GM10266 (cell line): ENCODE data around the gene DPYD.

ENCODE experiments used
- DNase-seq: peaks from one replicate; pipeline ENCODE4 v3.0.0; 2012; ENCODE audit errors: extremely low spot score
- TF ChIP-seq, protein P1 (sequence below): IDR thresholded peaks from 2 replicates; pipeline ENCODE4 v1.5.1; 2012; ENCODE audit warnings: mild to moderate bottlenecking, low read depth; ENCODE audit not compliant: control insufficient read depth, insufficient read depth; ENCODE audit errors: missing control alignments

Gene DPYD

DNA sequence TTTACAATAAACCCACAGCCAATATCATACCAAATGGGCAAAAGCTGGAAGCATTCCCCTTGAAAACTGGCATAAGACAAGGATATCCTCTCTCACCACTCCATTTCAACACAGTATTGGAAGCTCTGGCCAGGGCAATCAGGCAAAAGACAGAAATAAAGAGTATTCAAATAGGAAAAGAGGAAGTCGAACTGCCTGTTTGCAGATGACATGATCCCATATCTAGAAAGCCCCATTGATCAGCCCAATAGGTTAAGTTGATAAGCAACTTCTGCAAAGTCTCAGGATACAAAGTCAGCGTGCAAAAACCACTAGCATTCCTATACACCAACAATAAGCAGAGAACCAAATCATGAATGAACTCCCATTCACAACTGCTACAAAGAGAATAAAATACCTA, 235.5 kb downstream of the DPYD start:
- TF ChIP-seq, protein P1, sequence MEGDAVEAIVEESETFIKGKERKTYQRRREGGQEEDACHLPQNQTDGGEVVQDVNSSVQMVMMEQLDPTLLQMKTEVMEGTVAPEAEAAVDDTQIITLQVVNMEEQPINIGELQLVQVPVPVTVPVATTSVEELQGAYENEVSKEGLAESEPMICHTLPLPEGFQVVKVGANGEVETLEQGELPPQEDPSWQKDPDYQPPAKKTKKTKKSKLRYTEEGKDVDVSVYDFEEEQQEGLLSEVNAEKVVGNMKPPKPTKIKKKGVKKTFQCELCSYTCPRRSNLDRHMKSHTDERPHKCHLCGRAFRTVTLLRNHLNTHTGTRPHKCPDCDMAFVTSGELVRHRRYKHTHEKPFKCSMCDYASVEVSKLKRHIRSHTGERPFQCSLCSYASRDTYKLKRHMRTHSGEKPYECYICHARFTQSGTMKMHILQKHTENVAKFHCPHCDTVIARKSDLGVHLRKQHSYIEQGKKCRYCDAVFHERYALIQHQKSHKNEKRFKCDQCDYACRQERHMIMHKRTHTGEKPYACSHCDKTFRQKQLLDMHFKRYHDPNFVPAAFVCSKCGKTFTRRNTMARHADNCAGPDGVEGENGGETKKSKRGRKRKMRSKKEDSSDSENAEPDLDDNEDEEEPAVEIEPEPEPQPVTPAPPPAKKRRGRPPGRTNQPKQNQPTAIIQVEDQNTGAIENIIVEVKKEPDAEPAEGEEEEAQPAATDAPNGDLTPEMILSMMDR, result no peak
- no peak for DNase-seq

DNA sequence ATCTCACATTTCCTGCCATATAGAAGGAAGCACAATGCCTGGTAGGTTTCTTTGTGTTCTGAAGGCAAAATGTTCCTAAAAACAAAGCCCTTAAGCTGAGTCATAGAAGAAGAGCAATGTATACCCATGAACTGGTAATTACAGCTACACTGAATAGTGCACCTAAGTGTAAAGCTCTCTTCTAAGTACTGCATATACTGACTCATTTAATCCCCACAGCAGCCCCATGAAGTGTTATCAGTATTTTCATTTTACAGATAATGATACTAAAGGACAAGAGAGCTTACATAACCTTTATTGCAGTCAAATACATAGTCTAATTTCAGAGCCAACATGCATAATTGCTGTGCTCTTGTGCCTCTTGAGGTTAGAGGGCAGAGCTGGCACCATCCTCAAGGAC, 239.9 kb downstream of the DPYD start:
- TF ChIP-seq, protein P1, result no peak
- DNase-seq, result no peak

DNA sequence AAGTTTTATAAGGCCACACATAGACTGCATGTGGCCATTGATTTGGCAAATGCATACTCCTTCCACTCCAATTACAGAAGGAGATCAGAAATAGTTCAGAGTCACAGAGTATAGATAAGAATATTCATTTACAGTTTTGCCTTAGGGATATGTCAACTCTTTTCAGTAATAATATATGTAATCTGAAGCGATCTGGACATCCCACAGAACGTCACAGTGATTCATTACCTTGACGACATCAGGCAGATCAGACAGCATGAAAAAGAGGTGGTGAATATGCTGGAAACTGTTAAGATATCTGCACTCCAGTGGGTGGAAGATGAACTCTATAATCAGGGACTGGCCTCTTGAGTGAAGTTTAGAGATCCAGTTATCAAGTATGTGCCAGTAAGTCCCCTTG, 240.4 kb downstream of the DPYD start:
- no peak for DNase-seq
- TF ChIP-seq, protein P1, result no peak

DNA sequence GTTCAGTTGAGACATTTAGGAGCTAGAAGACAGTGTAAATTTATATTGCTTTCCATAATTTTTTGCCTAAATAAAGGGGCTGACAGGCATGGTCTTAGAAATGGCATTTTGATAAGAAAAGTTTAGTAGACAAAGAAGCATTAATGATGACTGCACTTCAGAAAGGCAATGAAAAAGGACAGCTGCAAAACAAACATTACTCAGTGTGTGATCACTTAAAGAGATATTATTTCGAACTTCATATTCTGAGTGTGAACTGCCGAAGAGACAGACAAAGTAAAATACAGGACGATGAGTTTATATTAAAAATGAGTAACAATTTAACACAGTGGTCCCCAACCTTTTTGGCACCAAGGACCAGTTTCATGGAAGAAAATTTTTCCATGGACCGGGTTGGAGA, 243.1 kb downstream of the DPYD start:
- DNase-seq, result no peak
- TF ChIP-seq, protein P1, result no peak

DNA sequence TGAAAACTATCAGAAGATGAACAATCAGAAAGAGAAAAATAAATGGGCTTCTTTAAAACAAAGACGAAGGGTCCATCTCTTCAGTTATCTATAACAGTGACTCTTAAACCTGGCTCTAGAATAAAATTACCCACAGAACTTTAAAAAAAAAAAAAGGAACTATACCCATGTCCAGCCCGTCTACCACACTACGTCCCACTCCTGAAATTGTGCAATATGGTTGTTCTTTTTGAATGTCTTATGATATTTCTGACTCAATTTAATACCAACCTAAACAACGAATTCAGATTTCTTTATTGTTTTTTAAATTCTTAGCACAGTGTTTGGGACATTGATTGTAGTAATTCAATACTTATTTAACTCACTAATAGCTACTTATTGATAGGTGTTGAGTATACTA, 246.3 kb downstream of the DPYD start:
- DNase-seq, result no peak
- TF ChIP-seq, protein P1, result no peak

DNA sequence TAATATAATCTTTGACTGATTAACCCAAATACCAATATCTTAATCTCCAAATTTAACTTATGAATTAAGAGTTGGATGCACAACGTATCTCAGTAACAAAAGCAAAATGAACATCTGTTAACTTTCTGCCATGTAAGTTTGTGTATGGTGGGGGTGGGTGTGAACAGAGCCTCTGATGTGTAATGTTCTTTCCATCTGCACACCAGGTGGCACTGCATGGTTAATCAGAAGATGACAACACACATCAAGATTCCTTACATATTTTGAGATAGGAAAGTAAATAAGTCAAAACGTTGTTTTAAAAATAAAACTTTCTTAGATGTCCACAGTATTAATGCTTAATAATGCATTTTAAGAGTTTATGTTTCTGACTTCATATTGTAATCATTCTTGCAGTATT, 251.9 kb downstream of the DPYD start:
- DNase-seq, result no peak
- TF ChIP-seq, protein P1, result peak; percentile 15

DNA sequence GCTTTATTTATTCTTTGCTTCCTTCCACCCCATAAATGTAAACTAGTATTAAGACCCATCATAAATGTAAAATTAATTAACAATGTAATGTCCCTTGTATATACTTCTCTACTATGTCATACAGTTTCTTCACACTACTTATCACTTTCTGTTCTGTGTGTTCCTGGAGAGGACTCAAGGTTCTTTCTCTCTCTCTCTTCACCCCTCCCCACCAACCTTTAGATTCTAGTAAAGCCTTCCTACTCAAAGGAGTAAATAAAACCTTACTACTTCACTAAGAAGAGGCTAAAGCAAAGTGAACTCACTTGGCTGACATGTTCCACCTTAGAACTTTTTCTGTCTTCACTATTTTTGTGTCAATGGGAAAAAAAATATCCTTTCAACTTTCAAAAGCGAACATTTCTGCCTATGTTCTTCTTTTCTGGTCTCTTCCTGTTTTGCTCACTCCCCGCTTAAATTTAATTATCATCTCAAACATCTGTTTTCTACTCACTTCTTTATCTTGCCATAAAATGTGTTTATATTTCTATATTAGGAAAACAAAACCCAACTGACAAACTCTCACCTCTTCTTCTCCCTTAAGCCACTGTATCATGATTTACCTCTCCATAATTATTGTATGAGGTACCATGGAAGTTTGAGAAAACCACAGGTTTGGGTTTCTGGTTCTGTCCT, 260.3 kb downstream of the DPYD start:
- no peak for DNase-seq
- TF ChIP-seq, protein P1, result no peak
